Osteocyte (in vitro differentiated cells): Measurements from ENCODE around the gene HTR1D. TPM values are rescaled to one million over a fixed set of nuclear protein-coding genes. Genes with fewer than 3 reads are reported as not detected.

Source experiments
- DNase-seq: peaks from one replicate; pipeline ENCODE4 v3.0.0; 2021; ENCODE audit warnings: mixed read lengths; ENCODE audit not compliant: unreplicated experiment; ENCODE audit errors: extremely low spot score
- H3K27ac Mint-ChIP-seq: one replicate; pipeline ENCODE4 v1.8.0; 2021; ENCODE audit warnings: mild to moderate bottlenecking, mixed read lengths; ENCODE audit not compliant: unreplicated experiment
- H3K27me3 Mint-ChIP-seq: one replicate; pipeline ENCODE4 v1.8.0; 2021; ENCODE audit warnings: mixed read lengths; ENCODE audit not compliant: unreplicated experiment
- H3K36me3 Mint-ChIP-seq: one replicate; pipeline ENCODE4 v1.8.0; 2021; ENCODE audit warnings: mixed read lengths; ENCODE audit not compliant: unreplicated experiment
- H3K4me1 Mint-ChIP-seq: one replicate; pipeline ENCODE4 v1.8.0; 2021; ENCODE audit warnings: mixed read lengths; ENCODE audit not compliant: unreplicated experiment
- H3K4me3 Mint-ChIP-seq: one replicate; pipeline ENCODE4 v1.8.0; 2021; ENCODE audit warnings: mild to moderate bottlenecking, moderate library complexity, mixed read lengths; ENCODE audit not compliant: unreplicated experiment
- H3K9me3 Mint-ChIP-seq: one replicate; pipeline ENCODE4 v1.8.0; 2021; ENCODE audit warnings: mixed read lengths; ENCODE audit not compliant: unreplicated experiment
- total RNA-seq: library from RNA; stranded (reverse); gene quantifications from 2 replicates; pipeline ENCODE4 v1.2.1, GENCODE V29; 2021
- TF ChIP-seq, protein P1 (sequence below): fragments of 200-600 bp; sonication (generic); IDR thresholded peaks from 2 replicates; pipeline ENCODE4 v1.5.0; 2021; ENCODE audit warnings: antibody characterized with exemption, mild to moderate bottlenecking, moderate library complexity

Gene HTR1D
- total RNA-seq, 1 donor from 2014 or later: 1.2 TPM

DNA sequence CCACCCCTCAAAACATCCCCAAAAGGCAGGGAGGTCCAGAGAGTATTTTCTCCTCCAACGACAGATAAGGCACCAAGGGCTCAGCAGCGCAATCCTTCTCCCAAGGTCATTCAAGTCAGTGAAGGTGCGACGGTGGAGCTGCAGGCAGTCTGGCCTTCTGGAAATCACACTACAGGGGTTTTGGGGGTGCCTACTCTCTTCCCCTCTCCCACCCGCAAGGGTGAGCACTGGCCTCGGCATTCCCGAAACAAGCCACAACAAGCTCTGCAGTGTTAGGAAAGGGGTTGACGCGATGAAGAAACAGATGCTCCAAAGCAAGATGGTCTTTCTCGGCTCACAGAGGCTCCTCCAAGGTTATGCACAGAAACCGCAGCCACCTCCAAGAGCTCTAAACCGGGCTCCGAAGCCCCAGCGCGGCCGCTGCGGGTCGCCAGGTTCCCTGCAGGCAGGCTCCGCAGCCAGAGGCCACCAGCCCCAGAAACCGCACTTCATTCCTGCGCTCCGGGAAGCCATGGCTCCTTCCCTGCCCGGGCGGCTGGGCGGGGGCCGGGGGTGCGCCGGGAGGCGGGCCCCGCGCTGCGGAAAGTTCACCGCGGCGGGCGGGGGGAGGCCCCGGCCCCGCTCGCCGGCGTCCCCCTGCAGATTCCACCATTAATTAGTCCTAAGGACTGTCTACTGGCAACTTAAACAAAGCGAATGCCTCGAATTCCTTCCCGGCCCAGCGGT is 49.8 kb downstream of the HTR1D start:
- TF ChIP-seq, protein P1, sequence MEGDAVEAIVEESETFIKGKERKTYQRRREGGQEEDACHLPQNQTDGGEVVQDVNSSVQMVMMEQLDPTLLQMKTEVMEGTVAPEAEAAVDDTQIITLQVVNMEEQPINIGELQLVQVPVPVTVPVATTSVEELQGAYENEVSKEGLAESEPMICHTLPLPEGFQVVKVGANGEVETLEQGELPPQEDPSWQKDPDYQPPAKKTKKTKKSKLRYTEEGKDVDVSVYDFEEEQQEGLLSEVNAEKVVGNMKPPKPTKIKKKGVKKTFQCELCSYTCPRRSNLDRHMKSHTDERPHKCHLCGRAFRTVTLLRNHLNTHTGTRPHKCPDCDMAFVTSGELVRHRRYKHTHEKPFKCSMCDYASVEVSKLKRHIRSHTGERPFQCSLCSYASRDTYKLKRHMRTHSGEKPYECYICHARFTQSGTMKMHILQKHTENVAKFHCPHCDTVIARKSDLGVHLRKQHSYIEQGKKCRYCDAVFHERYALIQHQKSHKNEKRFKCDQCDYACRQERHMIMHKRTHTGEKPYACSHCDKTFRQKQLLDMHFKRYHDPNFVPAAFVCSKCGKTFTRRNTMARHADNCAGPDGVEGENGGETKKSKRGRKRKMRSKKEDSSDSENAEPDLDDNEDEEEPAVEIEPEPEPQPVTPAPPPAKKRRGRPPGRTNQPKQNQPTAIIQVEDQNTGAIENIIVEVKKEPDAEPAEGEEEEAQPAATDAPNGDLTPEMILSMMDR: no peak
- peak; percentile 89 for DNase-seq
- Mint-ChIP-seq H3K4me3 (peak overlapping the region; percentile 99), H3K27me3 (no peaks in the 10 kb centered on the region), H3K4me1 (peaks cover 66% of the 10 kb centered on the region), H3K27ac (peak overlapping the region; percentile 81), H3K36me3 (no peaks in the 10 kb centered on the region), H3K9me3 (no peaks in the 10 kb centered on the region)

DNA sequence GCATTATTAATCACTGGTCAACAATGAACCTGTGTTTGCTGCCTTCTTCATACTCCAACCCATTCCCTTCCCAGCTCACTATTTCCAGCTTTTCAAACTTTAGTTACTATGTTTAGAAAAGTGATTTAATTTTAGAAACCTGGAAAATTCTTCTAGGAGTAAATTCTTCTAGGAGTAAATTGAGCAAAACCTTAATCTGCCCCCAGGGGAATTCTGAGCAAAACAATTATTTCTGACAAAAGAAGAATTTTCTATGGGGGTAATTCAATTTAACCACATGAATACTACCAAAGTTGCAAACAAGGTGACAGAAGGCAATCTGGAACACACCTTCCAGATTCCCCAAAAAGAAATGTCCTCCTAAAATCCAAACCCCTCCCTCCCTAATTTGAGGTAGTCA is 50.4 kb downstream of the HTR1D start:
- TF ChIP-seq, protein P1: no peak
- H3K27me3 Mint-ChIP-seq: no peaks in the 10 kb centered on the region
- H3K36me3 Mint-ChIP-seq: no peaks in the 10 kb centered on the region
- H3K4me1 Mint-ChIP-seq: peaks cover 66% of the 10 kb centered on the region
- no peaks in the 10 kb centered on the region for H3K9me3 Mint-ChIP-seq
- peak overlapping the region; percentile 84 for H3K4me3 Mint-ChIP-seq
- H3K27ac Mint-ChIP-seq: peak overlapping the region; percentile 81
- no peak for DNase-seq

DNA sequence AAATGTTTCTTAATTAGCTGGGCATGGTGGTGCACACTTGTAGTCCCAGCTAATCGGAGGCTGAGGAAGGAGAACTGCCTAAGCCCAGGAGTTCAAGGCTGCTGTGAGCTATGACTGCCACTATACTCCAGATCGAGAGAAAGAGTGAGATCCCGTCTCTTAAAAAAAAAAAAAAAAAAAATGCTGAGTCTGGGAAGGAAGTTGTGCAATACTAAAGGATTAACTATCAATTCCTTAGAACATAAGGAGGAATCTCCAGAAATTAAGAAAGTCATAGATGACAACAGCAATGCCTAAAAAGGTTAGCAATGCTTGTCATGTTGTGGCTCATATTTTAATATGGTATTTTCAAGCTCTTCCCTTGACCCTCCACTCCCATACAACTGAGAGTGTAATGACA is 53.9 kb downstream of the HTR1D start:
- Mint-ChIP-seq H3K27me3 (no peaks in the 10 kb centered on the region), H3K9me3 (no peaks in the 10 kb centered on the region), H3K27ac (no peak overlapping the region), H3K4me3 (no peak overlapping the region), H3K4me1 (peaks cover 53% of the 10 kb centered on the region), H3K36me3 (peaks cover 2% of the 10 kb centered on the region)
- TF ChIP-seq, protein P1: no peak
- no peak for DNase-seq

DNA sequence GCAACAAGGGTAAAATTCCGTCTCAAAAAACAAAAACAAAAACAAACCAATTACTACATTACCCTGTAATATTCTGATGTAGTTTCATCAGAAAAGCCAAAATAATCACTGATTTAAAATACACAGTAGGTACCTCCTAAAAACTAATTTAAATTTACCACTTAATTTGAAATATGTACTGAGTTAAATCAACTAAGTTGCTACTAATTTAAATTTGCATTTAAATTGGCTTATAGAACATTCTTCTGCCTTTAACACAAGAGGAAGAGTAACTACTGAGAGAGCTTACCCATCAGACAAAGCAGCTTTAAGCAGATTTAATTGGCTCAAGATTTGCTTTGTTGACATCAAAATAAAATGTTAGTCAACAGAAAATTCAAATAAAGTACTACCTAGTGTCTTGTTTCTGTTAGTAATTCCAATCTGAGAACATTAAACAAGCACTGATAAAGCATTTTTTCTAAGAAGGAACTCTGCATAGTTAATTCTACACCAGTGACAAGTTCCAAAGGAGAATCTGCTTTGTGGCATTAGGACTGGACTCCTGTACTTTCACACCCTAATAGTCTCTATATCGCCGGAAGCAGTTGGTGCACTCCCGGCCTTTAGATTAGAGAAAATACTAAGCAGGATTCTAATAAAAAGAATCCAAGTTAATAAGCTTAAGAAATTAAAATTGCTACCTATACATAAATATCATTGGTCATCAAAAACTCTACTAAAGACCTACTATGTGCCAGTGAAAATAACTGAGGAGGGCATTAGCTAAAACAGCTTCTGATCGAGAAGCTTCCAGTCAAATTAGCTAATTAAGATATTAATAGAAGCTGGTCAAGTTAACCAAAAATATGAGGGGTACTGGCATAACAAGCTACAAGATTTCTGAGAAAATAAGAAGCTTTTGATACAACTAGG is 57.1 kb downstream of the HTR1D start:
- no peaks in the 10 kb centered on the region for H3K9me3 Mint-ChIP-seq
- H3K27ac Mint-ChIP-seq: no peak overlapping the region

More for the DNA sequence above, 57.1 kb downstream of the HTR1D start:
- Mint-ChIP-seq H3K27me3 (no peaks in the 10 kb centered on the region), H3K4me1 (peaks cover 44% of the 10 kb centered on the region), H3K36me3 (peaks cover 2% of the 10 kb centered on the region), H3K4me3 (no peak overlapping the region)
- no peak for DNase-seq
- TF ChIP-seq, protein P1: no peak
